A204.1 (cell line): ENCODE results near the gene DUSP18.
"Not testable (repeated sequence)": the region's sequence is repeated elsewhere in the genome, so short reads cannot be mapped to it uniquely, and the experiment has no call there.

ENCODE experiments used
- FAIRE-seq: peaks from 2 replicates; lab custom pipeline; 2012; peaks lifted over from hg19 to GRCh38; lab: Jason Lieb, UNC

DUSP18 gene

DNA sequence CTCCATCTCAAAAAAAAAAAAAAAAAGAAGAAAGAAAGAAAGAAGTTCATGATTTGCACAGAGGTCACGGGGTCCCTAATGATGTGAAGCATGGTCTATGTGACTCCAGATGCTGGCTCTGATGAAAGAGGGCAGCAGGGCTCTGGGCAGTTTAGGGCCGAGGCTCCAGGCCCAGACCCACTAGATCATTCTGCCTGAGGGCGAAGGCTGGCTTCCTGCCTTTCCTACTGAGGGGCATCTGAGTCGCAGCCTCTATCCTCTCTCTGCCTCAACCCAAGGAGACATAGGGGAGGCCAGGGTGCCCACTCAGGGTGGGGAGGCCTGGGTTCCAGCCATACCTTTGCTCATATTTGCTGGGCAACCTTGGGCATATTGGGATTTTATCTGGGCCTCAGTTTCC is 27.3 kb downstream of the DUSP18 start:
- no peak for FAIRE-seq

DNA sequence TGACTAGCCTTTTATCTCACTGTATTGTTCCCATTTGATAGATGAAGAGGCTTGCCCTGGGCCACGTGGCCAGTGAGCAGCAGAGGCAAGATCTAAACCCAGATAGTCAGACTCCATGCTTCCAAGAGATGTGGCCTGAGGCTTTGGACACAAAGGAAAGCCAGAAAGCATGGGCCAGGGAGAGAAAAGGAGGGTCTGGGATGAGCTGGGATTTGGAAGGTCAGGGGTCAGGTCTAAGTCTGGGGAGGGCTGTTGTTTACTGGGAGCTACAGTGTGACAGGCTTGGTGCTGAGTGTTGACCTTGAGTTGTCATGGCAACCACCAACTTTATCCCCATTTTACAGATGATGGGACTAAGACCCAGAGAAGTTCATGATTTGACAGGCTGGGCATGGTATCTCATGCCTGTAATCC is 30.0 kb downstream of the DUSP18 start:
- no peak for FAIRE-seq

DNA sequence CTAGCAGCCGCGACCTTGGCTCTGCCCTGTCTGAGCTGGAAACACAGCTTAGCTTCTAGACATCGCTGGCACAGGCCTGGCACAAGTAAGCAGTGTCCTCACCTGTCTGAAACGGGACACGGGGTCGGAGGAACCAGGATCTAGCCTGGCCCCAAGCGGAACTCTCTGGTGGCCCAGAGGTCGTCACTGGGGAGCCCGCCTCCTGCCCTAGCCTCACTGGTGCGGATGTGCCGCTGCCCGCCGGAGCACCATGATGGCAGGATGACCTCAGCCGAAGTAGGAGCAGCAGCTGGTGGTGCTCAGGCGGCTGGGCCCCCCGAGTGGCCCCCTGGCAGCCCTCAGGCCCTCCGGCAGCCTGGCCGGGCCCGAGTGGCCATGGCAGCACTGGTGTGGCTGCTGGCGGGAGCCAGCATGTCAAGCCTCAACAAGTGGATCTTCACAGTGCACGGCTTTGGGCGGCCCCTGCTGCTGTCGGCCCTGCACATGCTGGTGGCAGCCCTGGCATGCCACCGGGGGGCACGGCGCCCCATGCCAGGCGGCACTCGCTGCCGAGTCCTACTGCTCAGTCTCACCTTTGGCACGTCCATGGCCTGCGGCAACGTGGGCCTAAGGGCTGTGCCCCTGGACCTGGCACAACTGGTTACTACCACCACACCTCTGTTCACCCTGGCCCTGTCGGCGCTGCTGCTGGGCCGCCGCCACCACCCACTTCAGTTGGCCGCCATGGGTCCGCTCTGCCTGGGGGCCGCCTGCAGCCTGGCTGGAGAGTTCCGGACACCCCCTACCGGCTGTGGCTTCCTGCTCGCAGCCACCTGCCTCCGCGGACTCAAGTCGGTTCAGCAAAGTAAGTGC is 31.2 kb downstream of the DUSP18 start:
- no peak for FAIRE-seq

DNA sequence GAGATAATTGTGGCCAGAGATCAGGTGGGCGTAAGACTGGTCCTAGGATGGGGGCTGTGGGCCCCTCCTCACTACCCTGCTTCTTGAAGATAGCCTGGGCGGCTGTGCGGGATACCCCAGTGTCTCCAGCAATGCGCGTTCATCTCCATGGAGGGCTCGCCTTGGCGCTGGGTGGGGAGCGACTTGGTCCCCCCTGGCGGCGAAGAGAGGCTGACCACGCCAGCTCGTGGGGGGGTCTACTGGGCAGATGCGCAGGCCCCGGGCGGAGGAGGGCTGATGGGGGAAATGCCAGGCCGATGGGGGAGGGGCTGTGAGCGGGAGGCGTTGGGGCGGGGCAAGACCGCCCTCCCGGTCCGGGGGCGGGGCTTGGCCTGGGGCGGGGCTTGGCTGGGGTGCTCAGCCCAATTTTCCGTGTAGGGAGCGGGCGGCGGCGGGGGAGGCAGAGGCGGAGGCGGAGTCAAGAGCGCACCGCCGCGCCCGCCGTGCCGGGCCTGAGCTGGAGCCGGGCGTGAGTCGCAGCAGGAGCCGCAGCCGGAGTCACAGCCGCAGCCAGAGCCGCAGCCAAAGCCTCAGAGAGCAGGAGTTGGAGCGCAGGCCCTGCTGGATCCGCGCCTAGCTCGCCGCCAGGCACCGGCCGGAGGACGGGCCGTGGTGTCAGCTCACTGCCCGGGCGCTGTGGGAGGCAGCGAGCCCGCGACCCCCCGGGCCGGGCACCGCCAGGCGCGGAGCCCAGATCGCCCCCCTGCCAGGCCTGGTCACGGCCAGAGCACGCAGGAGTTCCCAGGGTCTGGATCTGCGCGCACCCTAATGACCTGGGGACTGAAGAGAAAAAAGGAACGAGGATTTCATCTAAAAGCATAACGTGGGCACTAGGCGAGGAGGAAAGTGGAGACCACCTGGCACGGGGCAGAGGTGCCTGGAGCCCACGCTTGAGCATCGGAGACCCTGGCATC is 32.1 kb downstream of the DUSP18 start, which contains the start of gene SLC35E4:
Gene SLC35E4 (plus strand): TSS at position 509 of the 953 bp plus-strand sequence. CDS start 670 bp downstream, outside the sequence.
- FAIRE-seq, result no peak

DNA sequence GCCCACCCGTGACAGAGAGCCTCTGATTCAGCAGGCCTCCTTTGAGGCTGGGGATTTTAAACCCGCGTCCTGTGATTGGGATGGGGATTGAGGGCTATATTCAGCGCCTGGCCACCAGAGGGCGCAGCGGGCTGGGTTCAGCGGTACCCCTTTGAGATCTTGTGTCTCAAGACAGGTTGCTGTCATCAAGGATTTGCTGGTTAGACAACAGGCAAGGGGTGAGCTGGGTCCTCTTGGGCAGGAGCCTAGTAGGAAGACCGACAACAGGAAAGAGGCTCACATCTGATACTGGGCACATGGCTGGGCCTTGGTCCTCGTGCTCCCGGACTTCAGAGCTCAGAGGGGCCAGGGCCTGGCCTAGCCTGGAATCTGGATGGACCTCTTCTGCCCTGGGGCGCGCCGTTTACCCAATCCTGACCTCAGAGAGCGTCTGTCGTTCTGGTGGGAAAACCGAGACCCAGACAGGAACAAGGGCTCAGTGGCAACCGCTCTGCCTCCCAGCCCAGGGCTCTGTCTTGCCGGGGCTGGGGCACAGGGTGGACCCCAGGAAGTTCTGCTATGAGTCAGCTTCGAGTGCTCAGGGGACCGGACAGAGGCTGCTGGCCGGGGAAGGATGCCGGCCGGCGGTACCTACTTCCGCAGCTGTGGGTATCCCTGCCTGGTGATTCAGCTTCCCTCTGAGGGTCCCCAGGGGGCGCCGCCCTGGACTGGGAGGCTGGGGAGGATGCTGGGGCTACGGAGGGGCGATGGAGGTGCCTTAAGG is 33.0 kb downstream of the DUSP18 start:
- FAIRE-seq, result no peak

DNA sequence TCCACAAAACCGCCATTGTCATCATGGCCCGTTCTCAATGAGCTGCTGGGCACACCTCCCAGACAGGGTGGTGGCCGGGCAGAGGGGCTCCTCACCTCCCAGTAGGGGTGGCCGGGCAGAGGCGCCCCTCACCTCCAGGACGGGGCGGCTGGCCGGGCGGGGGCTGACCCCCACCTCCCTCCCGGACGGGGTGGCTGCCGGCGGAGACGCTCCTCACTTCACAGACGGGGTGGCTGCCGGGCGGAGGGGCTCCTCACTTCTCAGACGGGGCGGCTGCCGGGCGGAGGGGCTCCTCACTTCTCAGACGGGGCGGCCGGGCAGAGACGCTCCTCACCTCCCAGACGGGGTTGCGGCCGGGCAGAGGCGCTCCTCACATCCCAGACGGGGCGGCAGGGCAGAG is 36.2 kb downstream of the DUSP18 start:
- FAIRE-seq, result not testable (repeated sequence)

DNA sequence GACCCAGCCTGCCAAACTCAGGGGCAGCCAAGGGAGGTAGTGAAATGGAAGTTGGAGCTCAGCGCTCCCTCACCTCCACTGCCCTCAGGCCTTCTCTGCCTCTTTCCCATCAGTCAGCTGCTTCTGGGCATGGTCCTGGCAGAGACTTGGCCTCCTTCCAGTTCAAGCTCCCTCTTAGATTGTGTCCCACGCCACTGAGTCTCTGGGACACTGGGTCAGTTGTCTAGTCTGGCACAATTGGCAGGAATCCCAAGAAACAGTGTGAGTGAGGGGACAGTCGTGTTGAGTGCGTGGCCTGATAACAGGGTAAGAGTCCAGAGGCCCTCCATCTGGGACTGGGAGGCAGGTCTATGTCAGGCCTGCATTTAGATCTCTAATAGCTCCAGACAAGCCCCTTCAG is 39.2 kb downstream of the DUSP18 start:
- no peak for FAIRE-seq

DNA sequence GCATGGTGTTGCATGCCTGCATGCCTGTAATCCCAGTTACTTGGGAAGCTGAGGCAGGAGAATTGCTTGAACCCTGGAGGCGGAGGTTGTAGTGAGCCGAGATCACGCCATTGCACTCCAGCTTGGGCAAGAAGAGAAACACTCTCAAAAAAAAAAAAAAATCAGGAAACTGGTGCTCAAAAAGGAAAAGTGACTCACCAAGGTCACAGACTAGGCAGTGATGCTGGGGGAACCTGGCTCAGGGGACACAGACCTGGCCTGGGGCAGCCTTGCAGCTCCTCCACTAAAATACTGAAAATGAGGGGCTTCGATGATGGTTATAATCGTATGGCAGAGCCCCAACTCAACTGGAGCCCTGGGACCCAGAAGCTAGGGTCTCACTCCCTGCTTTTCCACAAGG is 40.2 kb downstream of the DUSP18 start:
- no peak for FAIRE-seq

DNA sequence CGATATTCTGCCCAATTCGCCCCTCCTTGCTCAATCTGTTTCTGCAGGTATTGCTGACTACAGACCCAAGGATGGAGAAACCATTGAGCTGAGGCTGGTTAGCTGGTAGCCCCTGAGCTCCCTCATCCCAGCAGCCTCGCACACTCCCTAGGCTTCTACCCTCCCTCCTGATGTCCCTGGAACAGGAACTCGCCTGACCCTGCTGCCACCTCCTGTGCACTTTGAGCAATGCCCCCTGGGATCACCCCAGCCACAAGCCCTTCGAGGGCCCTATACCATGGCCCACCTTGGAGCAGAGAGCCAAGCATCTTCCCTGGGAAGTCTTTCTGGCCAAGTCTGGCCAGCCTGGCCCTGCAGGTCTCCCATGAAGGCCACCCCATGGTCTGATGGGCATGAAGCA is 41.3 kb downstream of the DUSP18 start:
- FAIRE-seq, result no peak

DNA sequence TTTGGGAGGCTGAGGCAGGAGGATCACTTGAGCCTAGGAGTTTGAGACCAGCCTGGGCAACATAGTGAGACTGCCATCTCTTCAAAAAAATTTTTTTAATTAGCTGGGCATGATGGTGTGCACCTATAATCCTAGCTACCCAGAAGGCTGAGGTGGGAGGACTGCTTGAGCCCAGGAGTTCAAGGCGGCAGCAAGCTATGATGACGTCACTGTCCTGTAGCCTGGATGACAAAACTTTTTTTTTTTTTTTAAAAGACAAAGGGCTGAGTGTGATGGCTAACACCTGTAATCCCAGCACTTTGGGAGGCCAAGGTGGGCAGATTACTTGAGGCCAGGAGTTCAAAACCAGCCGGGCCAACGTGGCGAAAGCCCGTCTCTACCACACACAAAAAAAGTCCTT is 47.8 kb downstream of the DUSP18 start:
- FAIRE-seq, result not testable (repeated sequence)

DNA sequence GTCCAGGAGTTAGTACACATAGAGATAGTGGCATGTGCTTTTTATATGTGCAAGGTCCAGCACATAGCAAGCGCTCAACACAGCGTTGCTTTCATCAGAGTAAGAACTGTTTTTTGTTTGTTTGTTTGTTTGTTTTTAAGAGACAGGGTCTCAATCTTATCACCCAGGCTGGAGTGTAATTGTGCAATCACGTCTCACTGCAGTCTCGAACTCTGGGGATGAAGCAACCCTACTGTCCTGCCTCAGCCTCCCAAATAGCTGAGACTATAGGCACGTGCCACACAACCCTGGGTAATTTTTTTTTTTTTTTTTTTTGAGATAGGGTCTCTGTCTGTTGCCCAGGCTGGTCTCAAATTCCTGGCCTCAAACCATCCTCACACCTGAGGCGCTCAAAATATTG is 49.9 kb downstream of the DUSP18 start:
- FAIRE-seq, result no peak

DNA sequence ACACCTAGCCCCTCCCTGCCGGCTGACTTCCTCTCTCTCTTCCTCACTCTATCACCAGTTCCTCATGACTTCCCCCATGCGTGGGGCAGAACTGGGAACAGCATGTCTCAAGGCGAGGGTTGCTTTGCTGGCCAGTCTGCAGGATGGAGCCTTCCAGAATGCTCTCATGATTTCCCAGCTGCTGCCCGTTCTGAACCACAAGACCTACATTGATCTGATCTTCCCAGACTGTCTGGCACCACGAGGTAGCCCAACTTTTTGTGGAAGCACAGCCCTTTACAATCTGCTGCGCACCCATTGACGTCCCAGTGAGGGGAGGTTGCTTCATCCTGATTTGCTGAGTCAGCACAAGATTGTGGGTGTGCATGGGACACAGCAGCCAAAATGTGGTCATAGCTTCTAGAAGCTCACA is 52.1 kb downstream of the DUSP18 start:
- FAIRE-seq, result no peak

DNA sequence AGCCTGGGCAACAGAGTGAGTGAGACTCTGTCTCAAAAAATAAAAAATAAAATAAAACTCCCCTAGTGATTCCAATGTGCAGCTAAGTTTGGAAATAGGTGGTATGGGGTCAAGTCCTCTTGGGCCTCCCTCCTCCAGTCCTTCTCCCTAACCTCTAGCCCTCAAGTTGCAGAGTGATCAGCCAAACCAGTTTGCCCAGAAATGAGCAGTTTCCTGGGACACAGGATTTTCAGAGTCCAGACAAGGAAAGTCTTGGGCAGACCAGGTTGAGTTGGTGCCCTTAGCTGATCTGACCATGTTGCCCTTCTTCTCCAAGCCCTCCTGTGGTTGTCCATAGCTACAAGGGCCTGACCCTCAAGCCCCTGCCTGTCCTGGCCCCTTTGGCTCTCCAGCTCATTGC is 52.8 kb downstream of the DUSP18 start:
- FAIRE-seq, result no peak

DNA sequence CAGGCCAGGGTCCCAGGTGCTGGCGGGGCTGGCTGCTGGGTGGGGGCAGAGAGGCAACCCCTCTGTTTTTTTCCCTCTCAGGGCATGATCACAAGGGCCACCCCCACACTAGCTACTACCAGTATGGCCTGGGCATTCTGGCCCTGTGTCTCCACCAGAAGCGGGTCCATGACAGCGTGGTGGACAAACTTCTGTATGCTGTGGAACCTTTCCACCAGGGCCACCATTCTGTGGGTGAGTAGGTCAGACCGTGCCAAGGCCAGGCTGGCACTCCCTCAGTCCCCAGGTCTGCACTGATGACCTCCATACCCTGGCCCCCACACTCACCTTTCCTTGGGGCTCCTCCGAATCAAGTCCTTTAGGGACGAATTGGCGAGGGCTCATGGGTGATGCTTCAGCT is 53.4 kb downstream of the DUSP18 start:
- FAIRE-seq, result no peak

DNA sequence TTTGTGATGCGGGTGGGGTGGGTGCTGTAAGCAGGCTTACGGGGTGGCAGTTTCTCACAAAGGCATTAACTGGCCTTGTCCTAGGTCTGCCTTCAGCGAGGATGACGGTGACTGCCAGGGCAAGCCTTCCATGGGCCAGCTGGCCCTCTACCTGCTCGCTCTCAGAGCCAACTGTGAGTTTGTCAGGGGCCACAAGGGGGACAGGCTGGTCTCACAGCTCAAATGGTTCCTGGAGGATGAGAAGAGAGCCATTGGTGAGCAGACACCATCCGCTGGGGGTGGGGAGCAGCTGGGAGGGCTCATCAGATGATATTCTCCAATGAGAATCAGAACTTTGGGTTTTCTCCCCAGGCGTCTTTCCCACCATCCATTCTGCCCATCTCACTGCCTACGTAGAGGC is 54.9 kb downstream of the DUSP18 start:
- no peak for FAIRE-seq
